Cardiac muscle cell (in vitro differentiated cells and primary cell): Measurements from ENCODE around the gene GP2. TPM values are rescaled to one million over a fixed set of nuclear protein-coding genes. Genes with fewer than 3 reads are reported as not detected.

ENCODE experiments used
- DNase-seq, 2 donors: peaks; one replicate each; pipeline versions ENCODE4 v3.0.0 to v3.0.0-alpha.2; 2010 to 2017; ENCODE audit warnings: low read depth in 1 of 2, low spot score in 1 of 2
- H3K27ac ChIP-seq: fragments of 200-600 bp; sonication (generic); 2 replicates; pipeline ENCODE4 v1.5.1; 2016
- H3K27me3 ChIP-seq: fragments of 200-600 bp; sonication (generic); 2 replicates; pipeline ENCODE4 v1.6.0; 2016; ENCODE audit warnings: control low read depth
- H3K36me3 ChIP-seq: fragments of 200-600 bp; sonication (generic); 2 replicates; pipeline ENCODE4 v1.5.1; 2016; ENCODE audit warnings: control low read depth
- H3K4me1 ChIP-seq: fragments of 200-600 bp; sonication (generic); 2 replicates; pipeline ENCODE4 v1.8.1; 2017; ENCODE audit warnings: low read depth, mild to moderate bottlenecking, mixed run types
- H3K4me3 ChIP-seq: fragments of 200-600 bp; sonication (generic); 2 replicates; pipeline ENCODE4 v1.5.1; 2016; ENCODE audit warnings: mild to moderate bottlenecking
- H3K9me3 ChIP-seq: fragments of 200-600 bp; sonication (generic); 2 replicates; pipeline ENCODE4 v1.5.1; 2017; ENCODE audit warnings: low read depth, mild to moderate bottlenecking, control low read depth
- polyA plus RNA-seq: library from polyadenylated mRNA; unstranded; fragments of >200 nt; fragmentation: Nextera tagmentation; extraction: Ambion mirVana; gene quantifications from 2 replicates; pipeline ENCODE4 v1.2.1, GENCODE V29; 2016
- total RNA-seq: library from RNA; depleted of rRNA; stranded (reverse); fragments of >200 nt; gene quantifications from 2 replicates; pipeline ENCODE4 v1.2.3, GENCODE V29; 2016
- TF ChIP-seq, protein P1 (sequence below): IDR thresholded peaks from 2 replicates; pipeline ENCODE4 v1.5.1; 2012; ENCODE audit warnings: low read depth, mild to moderate bottlenecking, low read length

GP2 gene
- total and polyA plus RNA-seq, 2 experiments from 2014 or later: not detected

DNA sequence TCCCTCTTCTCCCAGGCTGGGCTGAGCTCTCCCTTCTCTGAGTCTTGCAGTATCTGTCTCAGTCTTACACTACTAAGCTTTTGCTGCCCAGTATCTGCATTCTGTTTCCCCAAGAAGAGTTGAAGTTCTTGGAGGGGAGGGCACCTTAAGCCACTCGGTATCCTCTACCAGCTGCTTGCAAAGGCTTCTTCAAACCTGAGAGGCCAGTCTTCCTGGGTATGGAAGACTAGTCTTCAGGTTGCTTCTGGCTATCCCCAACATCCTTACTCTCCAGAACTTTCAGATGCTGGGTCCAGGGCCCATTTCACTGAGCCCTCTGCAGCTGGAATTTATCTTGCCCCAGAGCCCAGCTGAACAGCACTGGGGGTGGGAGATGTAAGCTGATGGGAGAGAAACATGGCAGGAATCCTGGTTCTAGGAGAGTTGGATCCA lies 20.1 kb downstream of the GP2 start:
- Histone ChIP-seq H3K27me3 (no peaks in the 10 kb centered on the region), H3K4me3 (no peak overlapping the region), H3K4me1 (no peaks in the 10 kb centered on the region), H3K9me3 (no peaks in the 10 kb centered on the region), H3K27ac (no peak overlapping the region), H3K36me3 (no peaks in the 10 kb centered on the region)
- DNase-seq: no peak
- TF ChIP-seq, protein P1, sequence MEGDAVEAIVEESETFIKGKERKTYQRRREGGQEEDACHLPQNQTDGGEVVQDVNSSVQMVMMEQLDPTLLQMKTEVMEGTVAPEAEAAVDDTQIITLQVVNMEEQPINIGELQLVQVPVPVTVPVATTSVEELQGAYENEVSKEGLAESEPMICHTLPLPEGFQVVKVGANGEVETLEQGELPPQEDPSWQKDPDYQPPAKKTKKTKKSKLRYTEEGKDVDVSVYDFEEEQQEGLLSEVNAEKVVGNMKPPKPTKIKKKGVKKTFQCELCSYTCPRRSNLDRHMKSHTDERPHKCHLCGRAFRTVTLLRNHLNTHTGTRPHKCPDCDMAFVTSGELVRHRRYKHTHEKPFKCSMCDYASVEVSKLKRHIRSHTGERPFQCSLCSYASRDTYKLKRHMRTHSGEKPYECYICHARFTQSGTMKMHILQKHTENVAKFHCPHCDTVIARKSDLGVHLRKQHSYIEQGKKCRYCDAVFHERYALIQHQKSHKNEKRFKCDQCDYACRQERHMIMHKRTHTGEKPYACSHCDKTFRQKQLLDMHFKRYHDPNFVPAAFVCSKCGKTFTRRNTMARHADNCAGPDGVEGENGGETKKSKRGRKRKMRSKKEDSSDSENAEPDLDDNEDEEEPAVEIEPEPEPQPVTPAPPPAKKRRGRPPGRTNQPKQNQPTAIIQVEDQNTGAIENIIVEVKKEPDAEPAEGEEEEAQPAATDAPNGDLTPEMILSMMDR: no peak

DNA sequence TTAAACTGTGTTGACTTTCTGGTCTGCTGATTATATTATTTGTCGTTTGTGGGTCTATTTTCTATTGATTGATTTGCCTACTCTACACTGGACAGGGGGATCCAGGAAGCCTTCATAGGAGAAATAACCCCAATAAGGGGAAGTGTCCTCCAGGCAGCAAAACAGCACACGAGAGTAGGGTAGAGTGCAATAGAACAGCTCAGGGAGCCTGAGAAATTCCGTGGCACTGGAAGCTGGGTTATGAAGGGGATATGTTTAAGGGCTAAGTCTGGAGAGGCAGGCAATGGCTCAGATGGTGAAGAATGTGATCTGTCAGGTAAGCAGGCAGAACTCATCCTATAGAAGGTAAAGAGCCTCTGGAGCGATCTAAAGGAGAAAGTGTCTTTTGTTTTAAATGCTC lies 20.9 kb downstream of the GP2 start:
- TF ChIP-seq, protein P1: no peak
- Histone ChIP-seq H3K27ac (no peak overlapping the region), H3K27me3 (no peaks in the 10 kb centered on the region), H3K4me3 (no peak overlapping the region), H3K9me3 (no peaks in the 10 kb centered on the region), H3K36me3 (no peaks in the 10 kb centered on the region), H3K4me1 (no peaks in the 10 kb centered on the region)
- no peak for DNase-seq

DNA sequence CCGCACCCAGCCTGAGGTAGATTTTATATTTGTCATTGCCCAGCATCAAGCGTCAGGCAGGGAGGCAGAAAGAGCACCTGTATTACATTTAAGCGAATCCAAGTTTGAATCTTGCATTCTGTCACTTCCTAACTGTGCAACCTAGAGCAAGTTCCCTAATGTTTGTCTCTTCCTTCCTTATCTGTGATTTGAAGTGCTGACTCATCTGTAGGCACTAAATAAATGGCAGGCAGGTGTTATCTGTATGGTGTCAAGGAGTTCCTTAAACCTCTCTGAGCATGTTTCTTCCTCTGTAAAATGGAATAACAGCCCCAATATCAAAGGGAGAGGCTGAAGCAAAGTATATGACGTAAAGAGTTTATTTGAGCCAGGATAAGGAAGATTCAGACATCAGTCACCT lies 24.3 kb downstream of the GP2 start:
- Histone ChIP-seq H3K27ac (no peak overlapping the region), H3K36me3 (no peaks in the 10 kb centered on the region), H3K9me3 (no peaks in the 10 kb centered on the region), H3K27me3 (no peaks in the 10 kb centered on the region), H3K4me3 (no peak overlapping the region), H3K4me1 (no peaks in the 10 kb centered on the region)
- DNase-seq: no peak
- TF ChIP-seq, protein P1: no peak

DNA sequence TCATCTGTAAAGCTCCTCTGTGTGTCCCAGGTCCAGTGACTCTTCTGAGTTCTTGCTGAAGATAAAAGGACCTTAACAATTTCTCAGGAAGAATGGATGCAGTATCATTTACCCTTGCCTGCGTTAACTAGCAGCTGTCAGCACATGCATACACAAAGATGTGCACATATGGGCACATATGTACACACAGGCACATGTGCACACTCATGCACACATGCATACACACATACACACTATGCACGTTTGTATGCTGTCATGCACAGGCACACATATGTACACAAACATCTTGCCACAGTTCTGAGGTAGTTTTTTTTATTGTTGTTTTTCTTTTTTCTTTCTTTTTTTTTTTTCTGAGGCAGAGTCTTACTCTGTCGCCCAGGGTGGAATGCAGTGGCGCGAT lies 24.9 kb downstream of the GP2 start:
- no peaks in the 10 kb centered on the region for H3K27me3 ChIP-seq
- H3K36me3 ChIP-seq: no peaks in the 10 kb centered on the region
- H3K27ac ChIP-seq: no peak overlapping the region
- TF ChIP-seq, protein P1: no peak
- DNase-seq: no peak
- no peaks in the 10 kb centered on the region for H3K9me3 ChIP-seq
- H3K4me1 ChIP-seq: no peaks in the 10 kb centered on the region
- no peak overlapping the region for H3K4me3 ChIP-seq

DNA sequence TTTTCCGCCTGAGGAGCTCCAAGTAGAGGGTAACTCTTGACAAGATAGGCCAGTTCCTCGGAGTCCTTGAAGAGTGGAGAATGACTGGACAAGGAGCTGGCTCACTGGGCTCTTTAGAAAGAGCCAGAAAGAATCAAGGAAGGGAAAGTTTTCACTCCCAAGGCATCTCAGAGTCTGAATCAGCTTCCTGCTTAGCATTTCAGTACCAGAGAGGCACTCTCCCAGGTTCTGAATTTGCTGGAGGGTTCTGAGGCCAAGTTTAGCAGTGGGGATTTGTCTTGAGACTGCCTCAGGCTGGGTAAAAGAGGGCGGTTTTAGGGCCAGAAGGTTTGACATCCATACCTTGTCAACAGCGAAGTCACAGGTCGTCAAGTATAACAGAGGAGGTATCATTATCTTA lies 25.5 kb downstream of the GP2 start:
- no peaks in the 10 kb centered on the region for H3K36me3 ChIP-seq
- DNase-seq: peak in 1 of 2 donors; percentile 37

More for the DNA sequence above, 25.5 kb downstream of the GP2 start:
- Histone ChIP-seq H3K4me3 (no peak overlapping the region), H3K9me3 (no peaks in the 10 kb centered on the region), H3K27me3 (no peaks in the 10 kb centered on the region), H3K4me1 (no peaks in the 10 kb centered on the region), H3K27ac (no peak overlapping the region)
- TF ChIP-seq, protein P1: no peak
